HUES48 (cell line): ENCODE results near the gene DPF3.

Experiments
- H3K27ac ChIP-seq: one replicate; pipeline ENCODE4 v1.7.0; 2013; ENCODE audit warnings: low read depth, low read length, inconsistent platforms
- H3K27me3 ChIP-seq: 2 replicates; pipeline ENCODE4 v1.6.1; 2013; ENCODE audit warnings: mild to moderate bottlenecking, low read length; ENCODE audit not compliant: control insufficient read depth, insufficient read depth
- H3K36me3 ChIP-seq: 2 replicates; pipeline ENCODE4 v1.6.1; 2013; ENCODE audit warnings: low read length; ENCODE audit not compliant: control insufficient read depth, insufficient read depth
- H3K4me1 ChIP-seq: 2 replicates; pipeline ENCODE4 v1.6.1; 2013; ENCODE audit warnings: mild to moderate bottlenecking, low read length; ENCODE audit not compliant: control insufficient read depth, insufficient read depth
- H3K4me3 ChIP-seq: 2 replicates; pipeline ENCODE4 v1.5.1; 2013; ENCODE audit warnings: mild to moderate bottlenecking, low read depth, low read length
- H3K9ac ChIP-seq: 2 replicates; pipeline ENCODE4 v1.6.1; 2013; ENCODE audit warnings: mild to moderate bottlenecking, low read depth, low read length, moderate library complexity
- H3K9me3 ChIP-seq: 2 replicates; pipeline ENCODE4 v1.6.1; 2013; ENCODE audit warnings: low read length; ENCODE audit not compliant: control insufficient read depth, insufficient read depth

DPF3 gene

DNA sequence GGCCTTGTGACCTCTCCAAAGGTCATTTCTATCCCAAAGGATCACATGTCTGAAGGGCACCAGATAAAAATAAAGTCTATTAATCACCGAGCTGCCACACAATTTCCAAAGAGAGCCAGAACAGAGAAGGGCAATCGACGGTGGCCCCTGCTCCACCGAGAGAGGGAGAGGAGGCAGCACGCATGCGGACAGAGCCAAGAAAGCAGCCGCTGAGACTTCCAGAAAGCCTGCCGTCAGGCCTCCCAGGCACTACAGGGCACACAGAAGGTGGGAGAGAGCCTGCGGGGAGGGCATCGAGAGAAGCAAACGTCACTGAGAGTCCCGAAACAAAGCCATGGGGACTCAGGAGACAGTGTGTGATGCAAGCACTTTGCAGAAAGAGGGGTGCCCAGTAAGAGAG lies 182.0 kb downstream of the DPF3 start:
- Histone ChIP-seq H3K27me3 (no peaks in the 10 kb centered on the region), H3K36me3 (no peaks in the 10 kb centered on the region), H3K9ac (no peak overlapping the region), H3K4me1 (no peaks in the 10 kb centered on the region), H3K27ac (no peak overlapping the region), H3K4me3 (no peak overlapping the region), H3K9me3 (no peaks in the 10 kb centered on the region)

- Histone ChIP-seq H3K9me3 (no peaks in the 10 kb centered on the region), H3K4me1 (no peaks in the 10 kb centered on the region), H3K9ac (no peak overlapping the region), H3K27ac (no peak overlapping the region), H3K36me3 (no peaks in the 10 kb centered on the region), H3K27me3 (no peaks in the 10 kb centered on the region), H3K4me3 (no peak overlapping the region)
Observed at GRCh38 chr14:72709916-72710611, 183.8 kb downstream of the DPF3 start.

DNA sequence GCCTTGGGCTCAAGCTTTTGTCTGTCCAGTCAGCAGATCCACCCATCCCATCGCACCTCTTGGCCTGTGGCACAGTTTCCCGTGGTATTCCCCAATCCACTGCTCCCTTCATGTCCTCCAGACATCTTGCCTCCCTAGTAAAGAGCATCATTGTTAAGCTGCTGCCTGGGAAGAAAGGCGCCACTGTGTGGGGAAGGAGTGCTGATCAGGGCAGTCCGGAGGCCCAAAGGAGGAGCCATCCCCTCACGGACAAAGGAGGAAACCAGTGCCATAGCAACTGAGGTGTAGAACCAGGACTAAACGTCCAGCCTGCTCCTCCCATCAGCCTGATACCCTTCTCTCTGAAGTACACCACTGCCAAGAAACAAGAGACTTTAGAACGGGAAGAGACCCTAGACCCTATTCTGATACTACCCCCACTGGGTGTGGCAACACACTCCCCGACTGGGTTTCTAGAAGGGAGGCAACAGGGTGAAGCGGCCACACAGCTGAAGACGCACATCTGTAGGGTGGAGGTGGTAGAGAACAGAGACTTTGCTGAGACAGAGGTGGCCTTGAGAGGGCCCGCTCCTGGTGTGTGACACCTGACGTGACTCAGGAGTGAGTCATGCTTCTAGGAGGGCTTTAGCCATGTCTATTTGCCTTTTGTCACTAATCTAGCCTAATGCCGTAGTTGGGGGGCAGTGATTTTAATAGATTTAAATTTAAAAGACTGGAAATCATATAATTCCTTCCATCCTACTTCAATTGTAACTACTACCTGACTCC lies 185.0 kb downstream of the DPF3 start:
- no peak overlapping the region for H3K27ac ChIP-seq
- H3K27me3 ChIP-seq: no peaks in the 10 kb centered on the region
- H3K4me3 ChIP-seq: no peak overlapping the region
- 0 out of 2 replicates have a peak, but pooled peaks cover 6% of the 10 kb centered on the region for H3K4me1 ChIP-seq
- H3K9ac ChIP-seq: no peak overlapping the region
- H3K36me3 ChIP-seq: no peaks in the 10 kb centered on the region
- no peaks in the 10 kb centered on the region for H3K9me3 ChIP-seq

DNA sequence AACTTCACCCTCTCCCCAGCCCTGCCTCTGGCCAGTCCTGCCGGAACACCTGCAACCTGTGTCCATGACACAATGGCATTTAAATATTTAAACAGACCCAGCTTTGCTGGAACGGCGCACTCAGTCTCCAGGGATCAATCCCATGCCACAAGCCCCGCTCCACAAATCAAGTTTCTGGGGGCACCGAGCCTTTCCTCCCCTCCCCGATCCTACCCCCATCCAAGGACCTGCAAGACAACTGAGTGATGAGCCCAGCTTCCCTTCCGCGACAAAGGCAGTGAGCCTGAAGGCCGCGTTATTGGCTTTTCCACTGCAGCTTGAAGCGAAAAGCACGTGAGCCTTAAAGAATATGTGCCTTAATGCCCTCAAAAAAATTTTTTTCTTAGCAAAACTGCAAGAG lies 185.7 kb downstream of the DPF3 start:
- no peaks in the 10 kb centered on the region for H3K36me3 ChIP-seq
- no peak overlapping the region for H3K4me3 ChIP-seq
- 0 out of 2 replicates have a peak, but pooled peaks cover 6% of the 10 kb centered on the region for H3K4me1 ChIP-seq
- no peaks in the 10 kb centered on the region for H3K27me3 ChIP-seq
- no peak overlapping the region for H3K9ac ChIP-seq
- H3K9me3 ChIP-seq: no peaks in the 10 kb centered on the region
- H3K27ac ChIP-seq: no peak overlapping the region

- no peaks in the 10 kb centered on the region for H3K9me3 ChIP-seq
- 0 out of 2 replicates have a peak, but pooled peaks cover 6% of the 10 kb centered on the region for H3K4me1 ChIP-seq
- no peak overlapping the region for H3K9ac ChIP-seq
- no peak overlapping the region for H3K4me3 ChIP-seq
- H3K36me3 ChIP-seq: no peaks in the 10 kb centered on the region
- no peak overlapping the region for H3K27ac ChIP-seq
- H3K27me3 ChIP-seq: no peaks in the 10 kb centered on the region
Observed at GRCh38 chr14:72706485-72706884, 187.4 kb downstream of the DPF3 start.

GRCh38 chr14:72704502-72704901 lies 189.4 kb downstream of the DPF3 start:
- Histone ChIP-seq H3K4me1 (peaks cover 21% of the 10 kb centered on the region), H3K9ac (no peak overlapping the region), H3K36me3 (no peaks in the 10 kb centered on the region), H3K9me3 (no peaks in the 10 kb centered on the region), H3K4me3 (no peak overlapping the region), H3K27me3 (no peaks in the 10 kb centered on the region), H3K27ac (no peak overlapping the region)

GRCh38 chr14:72701605-72702004 lies 192.3 kb downstream of the DPF3 start:
- H3K9ac ChIP-seq: no peak overlapping the region
- no peaks in the 10 kb centered on the region for H3K36me3 ChIP-seq
- no peak overlapping the region for H3K4me3 ChIP-seq
- H3K27me3 ChIP-seq: no peaks in the 10 kb centered on the region
- H3K9me3 ChIP-seq: no peaks in the 10 kb centered on the region
- H3K4me1 ChIP-seq: peaks cover 21% of the 10 kb centered on the region
- no peak overlapping the region for H3K27ac ChIP-seq

GRCh38 chr14:72701237-72701565 lies 192.7 kb downstream of the DPF3 start:
- no peak overlapping the region for H3K4me3 ChIP-seq
- H3K27me3 ChIP-seq: no peaks in the 10 kb centered on the region
- H3K9me3 ChIP-seq: no peaks in the 10 kb centered on the region
- no peaks in the 10 kb centered on the region for H3K36me3 ChIP-seq
- H3K4me1 ChIP-seq: peaks cover 21% of the 10 kb centered on the region
- H3K9ac ChIP-seq: no peak overlapping the region
- no peak overlapping the region for H3K27ac ChIP-seq

- no peak overlapping the region for H3K9ac ChIP-seq
Observed at GRCh38 chr14:72700338-72701236, 193.3 kb downstream of the DPF3 start.

GRCh38 chr14:72699852-72700257 lies 194.0 kb downstream of the DPF3 start:
- Histone ChIP-seq H3K4me3 (no peak overlapping the region), H3K36me3 (no peaks in the 10 kb centered on the region), H3K27me3 (no peaks in the 10 kb centered on the region), H3K27ac (no peak overlapping the region), H3K4me1 (peaks cover 21% of the 10 kb centered on the region), H3K9ac (no peak overlapping the region), H3K9me3 (no peaks in the 10 kb centered on the region)

More at GRCh38 chr14:72700338-72701236, 193.3 kb downstream of the DPF3 start:
- Histone ChIP-seq H3K27me3 (no peaks in the 10 kb centered on the region), H3K4me1 (peaks cover 21% of the 10 kb centered on the region), H3K27ac (no peak overlapping the region), H3K9me3 (no peaks in the 10 kb centered on the region), H3K4me3 (no peak overlapping the region), H3K36me3 (no peaks in the 10 kb centered on the region)
